ENCODE data around the gene FKBP2.

- TF ChIP-seq POLR2A (IDR thresholded peaks at IDR 0.05) (no peak), CTCF (IDR thresholded peaks at IDR 0.05) (no peak)
Observed at GRCh38 chr11:64235437-64236161, 5.3 kb upstream of the FKBP2 start.
